Breast epithelium (tissue), 4 donors: ENCODE results near the gene FKBP1B. TPM values are rescaled to one million over a fixed set of nuclear protein-coding genes. Genes with fewer than 3 reads are reported as not detected.
A peak's percentile ranks its signal among the peaks of the same experiment; 100 is the strongest.

Source experiments
- DNase-seq, 2 donors: peaks; one replicate each; pipeline ENCODE4 v3.0.0-alpha.2; 2019; ENCODE audit warnings: low spot score in 2 of 2
- H3K27ac ChIP-seq, 2 donors: fragments of 200-600 bp; sonication (generic) in 1 of 2; one replicate each; pipeline ENCODE4 v1.5.1; 2016 to 2019; ENCODE audit warnings: mild to moderate bottlenecking in 1 of 2
- H3K27me3 ChIP-seq, 2 donors: fragments of 200-600 bp; sonication (generic) in 1 of 2; one replicate each; pipeline versions ENCODE4 v1.5.1 to v1.6.0; 2017 to 2019; ENCODE audit warnings: control low read depth in 1 of 2, mild to moderate bottlenecking in 1 of 2
- H3K36me3 ChIP-seq: fragments of 200-600 bp; one replicate; pipeline ENCODE4 v1.5.1; 2019
- H3K4me1 ChIP-seq, 2 donors: fragments of 200-600 bp; sonication (generic); one replicate each; pipeline ENCODE4 v1.5.1; 2016 to 2019; ENCODE audit warnings: control low read depth in 1 of 2
- H3K4me3 ChIP-seq, 3 donors: fragments of 200-600 bp; sonication (generic); 1 replicate in 2 of 3; 2 replicates in 1 of 3; pipeline ENCODE4 v1.5.1; 2016 to 2019; ENCODE audit warnings: mild to moderate bottlenecking in 3 of 3, moderate library complexity in 2 of 3
- H3K9me3 ChIP-seq, 2 donors: fragments of 200-600 bp; sonication (generic) in 1 of 2; one replicate each; pipeline ENCODE4 v1.5.1; 2016 to 2019; ENCODE audit warnings: control low read depth in 1 of 2
- POLR2A ChIP-seq: fragments of 450-650 bp; IDR thresholded peaks from one replicate; pipeline ENCODE4 v1.6.1; 2016; ENCODE audit warnings: antibody characterized with exemption, mild to moderate bottlenecking, moderate library complexity
- POLR2AphosphoS5 ChIP-seq, 3 donors: sonication (generic); formaldehyde crosslinking; IDR thresholded peaks; one replicate each; pipeline ENCODE4 v1.6.1; 2017; ENCODE audit warnings: antibody characterized with exemption in 3 of 3
- intact Hi-C: fragments of 100-400 bp; cut with DNase I; formaldehyde crosslinking; loops from one replicate; pipeline ENCODE4 v1.15.1; 2023; ENCODE audit warnings: low total_unique reads
- total RNA-seq, 3 donors: library from RNA; depleted of rRNA; stranded (reverse); fragments of >200 nt; gene quantifications; one replicate each; pipeline ENCODE4 v1.1.0, GENCODE V29; 2016
- TF ChIP-seq, protein P1 (sequence below), 3 donors: fragments of 450-650 bp; IDR thresholded peaks; one replicate each; pipeline ENCODE4 v1.5.1; 2016 to 2017; ENCODE audit warnings: antibody characterized with exemption in 3 of 3, mild to moderate bottlenecking in 3 of 3, moderate library complexity in 3 of 3

FKBP1B gene
- total RNA-seq, 3 donors from 2014 or later, result 3.2 to 11.0 (median 7.2) TPM

DNA sequence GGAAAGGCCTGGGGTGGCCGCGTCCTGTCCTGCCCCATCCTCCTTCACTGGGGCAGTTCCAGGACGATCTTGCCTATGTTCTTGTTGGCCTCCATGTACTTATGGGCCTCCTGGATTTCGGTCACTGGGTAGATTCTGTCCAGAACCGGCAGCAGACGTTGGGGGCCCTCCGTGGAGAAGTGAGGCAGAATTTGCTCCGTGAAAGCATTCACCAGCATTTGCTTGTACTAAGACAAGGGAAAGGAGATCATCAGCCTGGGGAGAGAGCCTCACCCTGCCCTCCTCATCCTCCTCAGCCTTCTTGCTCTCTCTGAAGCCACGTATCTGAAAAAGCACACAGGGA lies 28.0 kb downstream of the FKBP1B start:
- Histone ChIP-seq H3K27me3 (no peaks in the 10 kb centered on the region), H3K4me1 (no peaks in the 10 kb centered on the region), H3K36me3 (no peaks in the 10 kb centered on the region), H3K9me3 (no peaks in the 10 kb centered on the region), H3K4me3 (peak overlapping the region; percentile 74 to 90 (median 89)), H3K27ac (peak overlapping the region; percentile 97 to 99)
- intact Hi-C loops, result no loop called here
- DNase-seq, result peak in 1 of 2 donors; percentile 21
- no peak for TF ChIP-seq POLR2A

DNA sequence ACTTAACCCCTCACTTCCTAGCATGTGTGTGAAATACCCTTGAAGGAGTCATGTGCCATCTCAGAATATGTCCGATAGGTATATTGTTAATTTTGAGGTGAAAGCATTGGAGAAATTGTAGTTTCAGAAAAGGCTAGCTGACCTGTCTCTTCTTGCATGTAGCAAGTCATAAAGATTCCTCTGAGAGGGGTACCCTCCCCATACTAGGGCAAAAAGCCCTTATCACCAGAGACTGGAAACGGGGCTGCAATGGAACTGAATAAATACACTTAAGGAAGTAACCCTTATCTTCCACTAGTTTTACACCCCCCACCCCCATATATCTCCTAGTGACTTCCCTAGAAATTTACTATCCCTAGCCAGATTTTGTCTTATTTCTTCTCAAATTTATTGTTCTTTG lies 28.3 kb downstream of the FKBP1B start:
- Histone ChIP-seq H3K27me3 (no peaks in the 10 kb centered on the region), H3K9me3 (no peaks in the 10 kb centered on the region), H3K36me3 (no peaks in the 10 kb centered on the region), H3K27ac (peak overlapping the region; percentile 97 to 99), H3K4me3 (peak overlapping the region in 2 of 3 donors; percentile 89 to 90), H3K4me1 (no peaks in the 10 kb centered on the region)
- intact Hi-C loops, result no loop called here
- no peak for DNase-seq
- TF ChIP-seq POLR2AphosphoS5 (IDR thresholded peaks at IDR 0.05), result no peak
- no peak for TF ChIP-seq POLR2A
- TF ChIP-seq, protein P1, sequence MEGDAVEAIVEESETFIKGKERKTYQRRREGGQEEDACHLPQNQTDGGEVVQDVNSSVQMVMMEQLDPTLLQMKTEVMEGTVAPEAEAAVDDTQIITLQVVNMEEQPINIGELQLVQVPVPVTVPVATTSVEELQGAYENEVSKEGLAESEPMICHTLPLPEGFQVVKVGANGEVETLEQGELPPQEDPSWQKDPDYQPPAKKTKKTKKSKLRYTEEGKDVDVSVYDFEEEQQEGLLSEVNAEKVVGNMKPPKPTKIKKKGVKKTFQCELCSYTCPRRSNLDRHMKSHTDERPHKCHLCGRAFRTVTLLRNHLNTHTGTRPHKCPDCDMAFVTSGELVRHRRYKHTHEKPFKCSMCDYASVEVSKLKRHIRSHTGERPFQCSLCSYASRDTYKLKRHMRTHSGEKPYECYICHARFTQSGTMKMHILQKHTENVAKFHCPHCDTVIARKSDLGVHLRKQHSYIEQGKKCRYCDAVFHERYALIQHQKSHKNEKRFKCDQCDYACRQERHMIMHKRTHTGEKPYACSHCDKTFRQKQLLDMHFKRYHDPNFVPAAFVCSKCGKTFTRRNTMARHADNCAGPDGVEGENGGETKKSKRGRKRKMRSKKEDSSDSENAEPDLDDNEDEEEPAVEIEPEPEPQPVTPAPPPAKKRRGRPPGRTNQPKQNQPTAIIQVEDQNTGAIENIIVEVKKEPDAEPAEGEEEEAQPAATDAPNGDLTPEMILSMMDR (IDR thresholded peaks at IDR 0.05), result no peak

DNA sequence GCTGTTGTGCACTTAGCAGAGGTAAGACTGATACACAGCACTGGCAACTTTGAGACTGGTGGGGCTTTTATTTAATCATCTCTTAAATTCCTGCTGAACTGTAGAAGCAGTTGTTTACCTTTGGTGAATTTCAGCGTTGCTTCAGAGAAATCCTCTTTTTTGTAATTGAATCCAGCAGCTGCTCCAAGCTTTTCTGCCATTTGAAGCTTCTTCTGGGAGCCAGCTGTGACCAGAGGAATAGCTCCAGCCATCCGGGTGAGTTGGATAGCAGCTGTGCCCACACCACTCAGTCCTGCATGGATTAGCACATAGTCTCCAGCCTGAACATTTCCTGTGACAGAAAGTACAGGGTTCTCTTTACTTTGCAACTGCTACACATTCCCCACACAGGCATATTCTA lies 31.2 kb downstream of the FKBP1B start:
- peaks cover 0 to 5% of the 10 kb centered on the region in 2 donors for H3K4me1 ChIP-seq
- intact Hi-C loops, result loop anchor here (5.0 kb wide), 1 partner anchor 1023 kb away; no protein-coding TSS in a partner anchor

DNA sequence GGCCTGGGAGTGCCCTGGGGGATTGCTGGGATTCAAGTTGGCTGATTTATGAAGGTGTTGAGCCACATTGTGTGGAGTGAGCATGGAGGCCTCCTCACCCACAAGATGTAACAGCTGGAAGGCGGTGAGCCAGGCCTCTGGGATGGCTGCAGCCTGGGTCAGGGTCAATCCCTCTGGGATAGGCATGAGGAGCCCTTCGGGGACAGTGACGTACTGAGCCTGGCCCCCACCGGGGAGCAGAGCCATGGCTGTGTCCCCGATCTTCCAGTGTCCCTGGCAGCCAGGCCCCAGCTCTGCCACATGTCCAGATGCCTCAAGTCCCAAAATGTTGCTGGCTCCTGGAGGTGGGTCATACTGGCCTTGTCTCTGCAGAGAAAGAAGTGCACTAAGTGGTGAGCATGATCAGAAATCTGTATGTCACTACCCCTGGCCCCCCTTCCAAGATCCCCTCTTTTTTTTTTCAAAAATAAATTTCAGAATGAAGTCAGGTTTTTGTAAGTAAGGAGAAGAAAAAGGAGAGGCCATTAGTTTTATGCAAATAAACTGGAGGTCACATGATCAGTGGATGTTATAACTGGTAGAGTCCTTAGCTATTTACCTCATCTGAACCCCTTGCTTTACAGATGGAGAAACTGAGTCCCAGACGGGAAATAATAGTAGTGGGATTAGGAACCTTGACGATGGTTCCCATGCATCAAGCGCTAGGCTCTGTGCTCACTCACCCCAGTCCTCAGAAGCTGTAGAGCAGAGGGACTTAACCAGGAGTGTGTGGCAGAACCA lies 33.4 kb downstream of the FKBP1B start:
- H3K4me3 ChIP-seq, result peak overlapping the region; percentile 58 to 71 (median 66)
- TF ChIP-seq POLR2A (no peak), POLR2AphosphoS5 (IDR thresholded peaks at IDR 0.05) (no peak)
- TF ChIP-seq, protein P1 (IDR thresholded peaks at IDR 0.05), result no peak
- no peak for DNase-seq
- no peaks in the 10 kb centered on the region for H3K36me3 ChIP-seq
- peak overlapping the region; percentile 84 to 93 for H3K27ac ChIP-seq
- intact Hi-C loops, result loop anchor here (5.0 kb wide), 1 partner anchor 1026 kb away; no protein-coding TSS in a partner anchor
- H3K4me1 ChIP-seq, result peaks cover 0 to 5% of the 10 kb centered on the region in 2 donors
- H3K27me3 ChIP-seq, result no peaks in the 10 kb centered on the region
- no peaks in the 10 kb centered on the region for H3K9me3 ChIP-seq

More for the DNA sequence above, 31.2 kb downstream of the FKBP1B start:
- no peak overlapping the region for H3K4me3 ChIP-seq
- no peak for DNase-seq
- no peaks in the 10 kb centered on the region for H3K9me3 ChIP-seq
- H3K27me3 ChIP-seq, result no peaks in the 10 kb centered on the region
- no peak overlapping the region for H3K27ac ChIP-seq
- TF ChIP-seq POLR2A (no peak), POLR2AphosphoS5 (IDR thresholded peaks at IDR 0.05) (no peak)
- TF ChIP-seq, protein P1 (IDR thresholded peaks at IDR 0.05), result no peak
- H3K36me3 ChIP-seq, result no peaks in the 10 kb centered on the region

DNA sequence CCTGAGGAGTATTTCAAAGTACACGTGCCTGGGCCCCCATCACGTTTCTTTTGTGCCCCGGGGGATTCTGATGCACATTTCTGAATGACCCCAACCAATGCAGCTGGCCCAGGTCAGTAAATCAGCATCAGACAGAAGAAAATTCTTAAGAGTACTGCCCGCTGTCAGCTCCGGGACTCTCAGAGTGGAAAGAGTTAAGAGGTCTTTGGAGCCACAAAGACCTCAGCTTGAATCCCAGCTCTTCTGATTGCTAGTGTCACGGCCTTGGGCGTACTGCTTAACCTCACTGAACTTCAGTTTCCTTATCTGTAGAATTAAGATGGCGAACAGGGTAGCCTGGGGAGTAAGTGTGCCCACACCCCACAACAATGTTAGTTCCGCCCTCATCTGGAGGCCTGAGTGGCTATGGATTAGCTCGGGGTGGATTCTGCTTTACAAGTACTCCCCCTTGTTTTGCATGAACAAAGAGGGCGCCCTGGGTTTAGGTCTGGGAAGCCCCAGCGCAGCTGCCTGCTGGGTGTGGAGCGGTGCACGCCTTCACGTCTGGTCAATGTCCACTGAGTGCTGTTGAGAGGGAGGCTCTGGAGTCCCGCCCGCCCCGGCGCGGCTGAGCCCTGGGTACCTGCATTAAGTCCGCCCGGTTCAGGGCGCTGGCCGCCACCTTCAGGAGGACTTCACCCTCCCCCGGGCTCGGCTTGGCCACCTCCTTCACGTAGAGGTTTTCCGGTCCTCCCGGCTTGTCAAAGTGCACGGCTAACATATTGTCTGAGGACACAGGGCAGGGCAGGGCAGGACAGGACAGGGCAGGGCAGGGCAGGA lies 34.2 kb downstream of the FKBP1B start:
- Histone ChIP-seq H3K27ac (peak overlapping the region; percentile 84 to 93), H3K36me3 (no peaks in the 10 kb centered on the region), H3K4me1 (peaks cover 0 to 5% of the 10 kb centered on the region in 2 donors), H3K27me3 (no peaks in the 10 kb centered on the region), H3K9me3 (no peaks in the 10 kb centered on the region), H3K4me3 (peak overlapping the region; percentile 58 to 71 (median 66))
- TF ChIP-seq, protein P1 (IDR thresholded peaks at IDR 0.05), result no peak
- TF ChIP-seq POLR2A (no peak), POLR2AphosphoS5 (IDR thresholded peaks at IDR 0.05) (no peak)
- no peak for DNase-seq
- intact Hi-C loops, result loop anchor here (5.0 kb wide), 1 partner anchor 1026 kb away; no protein-coding TSS in a partner anchor
